GM18858 (cell line): ENCODE measurements around the gene POC1A.
A peak's percentile ranks its signal among the peaks of the same experiment; 100 is the strongest.

Experiments
- ATAC-seq: cut with Tn5 transposase; IDR thresholded peaks from one replicate; pipeline ENCODE4 v1.9.1; 2021; ENCODE audit not compliant: unreplicated experiment

POC1A gene

DNA sequence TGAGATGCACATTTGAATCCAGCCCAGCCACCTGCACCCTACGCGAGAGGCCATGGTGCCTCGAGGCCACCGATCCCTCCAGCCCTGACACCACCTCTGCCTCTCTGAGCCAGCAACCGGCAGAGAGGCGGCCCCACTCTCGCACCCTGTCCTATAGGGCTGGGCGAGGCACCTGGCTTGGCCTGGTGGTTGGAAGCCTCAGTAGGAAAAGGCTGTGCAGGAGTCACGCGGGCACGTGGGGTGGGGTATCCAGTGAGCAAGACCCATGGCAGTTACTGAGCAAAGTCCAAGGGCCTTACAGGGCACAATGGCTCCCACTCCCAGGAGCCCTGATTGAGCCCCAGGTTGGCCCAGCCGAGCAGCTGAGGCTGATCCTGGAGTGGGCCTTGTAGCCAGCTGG lies 85.5 kb downstream of the POC1A start:
- no peak for ATAC-seq

- ATAC-seq, result no peak
Measured at GRCh38 chr3:52068055-52068571, 86.1 kb downstream of the POC1A start.

DNA sequence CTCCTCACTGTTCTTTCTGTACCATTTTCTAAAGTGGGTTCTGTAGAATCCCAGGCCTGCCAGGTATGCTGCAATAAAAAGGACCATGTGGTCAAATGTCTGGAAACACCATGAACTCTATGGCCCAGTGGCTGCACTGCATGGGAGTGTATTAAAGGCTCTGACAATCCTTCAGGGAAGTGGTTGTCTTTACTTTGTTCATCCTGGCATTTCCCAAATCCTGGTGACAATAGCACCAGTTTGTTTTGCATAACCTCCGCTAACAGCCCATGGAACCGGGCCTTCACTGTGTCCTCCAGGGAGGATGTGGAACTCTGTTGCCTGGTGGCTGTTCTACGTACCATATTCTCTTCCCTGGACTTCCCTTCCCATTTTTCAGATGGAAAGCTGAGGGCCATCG lies 86.7 kb downstream of the POC1A start:
- no peak for ATAC-seq

DNA sequence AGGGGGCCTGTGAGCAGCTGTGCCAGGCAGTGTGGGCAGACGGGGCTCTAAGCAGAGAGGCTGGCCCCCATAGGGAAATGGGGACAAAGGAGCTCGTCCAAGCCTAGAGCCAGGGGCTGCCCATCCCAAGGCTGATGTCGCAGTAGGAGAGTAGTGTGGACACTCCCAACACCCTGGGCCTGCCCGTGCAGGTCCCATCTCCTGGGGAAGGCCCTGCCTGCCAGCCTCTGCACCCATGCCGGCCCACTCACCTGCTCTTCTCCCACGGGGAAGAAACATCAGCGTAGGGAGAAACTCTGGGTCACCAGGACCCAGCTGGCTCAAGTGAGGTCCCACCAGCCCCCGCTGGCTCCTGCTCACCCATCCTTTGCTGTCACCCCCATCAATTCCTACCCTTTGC lies 87.2 kb downstream of the POC1A start:
- ATAC-seq, result no peak

DNA sequence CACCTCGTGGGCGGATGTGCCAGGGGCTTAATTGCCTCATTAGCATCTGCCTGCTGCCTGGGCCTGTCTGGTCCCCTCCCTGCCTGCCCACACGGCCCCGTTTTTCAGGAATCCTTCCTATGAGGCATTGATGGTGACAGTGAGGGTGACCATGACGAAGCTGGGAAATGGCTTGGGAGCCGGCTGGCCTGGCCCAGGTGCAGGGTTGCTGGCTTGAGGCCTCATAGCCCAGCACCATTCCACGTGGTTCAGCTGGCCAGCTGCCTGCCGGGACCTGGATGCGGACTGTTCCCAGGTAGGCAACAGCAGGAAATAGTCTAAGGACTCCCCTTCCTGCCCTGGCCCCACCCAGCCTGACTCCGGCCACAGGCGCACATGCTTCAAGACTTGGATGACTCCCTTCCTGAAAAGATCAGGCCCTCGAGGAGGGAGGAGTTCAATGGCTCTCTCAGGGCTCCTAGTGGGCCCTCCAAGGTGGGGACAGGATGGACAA lies 88.9 kb downstream of the POC1A start:
- no peak for ATAC-seq

DNA sequence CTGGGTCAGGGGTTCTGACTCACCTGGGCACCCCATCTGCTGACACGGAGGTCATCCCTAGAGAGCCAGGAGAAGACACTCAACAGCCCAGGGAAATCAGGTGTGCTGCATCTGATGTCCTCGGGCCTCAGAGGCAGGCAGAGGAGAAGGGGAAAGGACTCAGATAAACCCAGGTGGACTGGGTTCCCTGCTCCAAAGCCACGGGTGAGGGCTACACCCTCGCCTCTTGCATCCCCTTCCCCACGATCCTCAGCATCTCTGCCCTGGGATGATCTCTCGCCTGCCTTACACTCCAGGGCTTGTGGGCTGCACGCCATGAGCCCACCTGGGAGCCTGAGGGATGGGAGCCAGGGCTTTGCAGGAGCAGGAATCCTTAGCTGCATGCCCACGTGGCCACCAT lies 89.7 kb downstream of the POC1A start:
- no peak for ATAC-seq

DNA sequence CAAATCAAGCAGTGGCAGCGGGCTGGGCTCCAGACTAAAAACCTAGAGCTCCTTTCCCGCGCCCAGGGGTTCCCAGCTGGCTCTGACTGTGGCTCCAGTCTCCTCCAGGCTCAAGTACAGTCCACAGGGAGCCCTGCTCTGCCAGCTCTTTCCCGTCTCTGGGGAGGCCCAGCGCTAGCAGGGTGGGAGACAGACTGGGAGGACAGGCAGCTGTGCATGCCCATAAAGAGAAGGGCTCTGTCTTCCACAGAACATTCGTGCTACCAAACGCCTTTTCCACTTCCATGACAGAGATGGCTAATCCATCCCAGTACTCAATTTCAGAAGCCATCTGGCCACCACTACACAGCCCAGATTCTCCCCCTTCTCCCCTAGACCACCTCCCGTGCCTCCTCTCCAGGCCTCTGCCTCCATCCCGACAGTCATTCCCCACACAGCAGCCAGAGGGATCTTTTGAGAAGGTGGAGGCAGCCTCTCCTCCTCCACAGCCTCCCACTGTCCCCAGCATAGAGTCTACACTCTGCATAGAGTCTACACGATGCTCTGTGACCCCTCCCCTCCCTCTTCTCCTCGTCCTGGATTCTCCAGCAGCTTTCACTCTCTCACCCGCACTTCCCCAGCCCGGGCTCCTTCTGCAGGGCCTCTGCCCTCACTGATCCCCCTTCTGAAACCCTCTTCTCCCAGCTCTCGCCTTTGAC lies 91.0 kb downstream of the POC1A start:
- no peak for ATAC-seq

DNA sequence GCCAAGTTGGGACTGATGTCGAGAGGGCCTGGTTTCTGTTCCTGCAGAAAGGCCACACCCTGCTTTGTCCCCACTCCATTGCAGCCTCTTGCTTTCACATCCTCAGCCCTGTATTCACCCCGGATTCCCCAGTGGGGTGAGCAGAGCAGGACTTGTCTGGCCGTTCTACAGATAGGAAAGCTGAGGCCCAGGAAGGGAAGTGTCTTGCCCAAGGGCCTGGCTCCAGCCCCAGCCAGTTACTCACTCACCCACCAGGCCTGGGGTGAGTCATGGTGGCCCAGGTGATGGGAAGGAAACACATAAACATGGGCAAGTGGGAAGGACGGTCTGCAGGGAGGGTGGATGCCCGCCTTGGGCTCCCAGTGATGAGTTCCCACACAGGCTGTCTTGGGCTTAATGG lies 91.7 kb downstream of the POC1A start:
- no peak for ATAC-seq

DNA sequence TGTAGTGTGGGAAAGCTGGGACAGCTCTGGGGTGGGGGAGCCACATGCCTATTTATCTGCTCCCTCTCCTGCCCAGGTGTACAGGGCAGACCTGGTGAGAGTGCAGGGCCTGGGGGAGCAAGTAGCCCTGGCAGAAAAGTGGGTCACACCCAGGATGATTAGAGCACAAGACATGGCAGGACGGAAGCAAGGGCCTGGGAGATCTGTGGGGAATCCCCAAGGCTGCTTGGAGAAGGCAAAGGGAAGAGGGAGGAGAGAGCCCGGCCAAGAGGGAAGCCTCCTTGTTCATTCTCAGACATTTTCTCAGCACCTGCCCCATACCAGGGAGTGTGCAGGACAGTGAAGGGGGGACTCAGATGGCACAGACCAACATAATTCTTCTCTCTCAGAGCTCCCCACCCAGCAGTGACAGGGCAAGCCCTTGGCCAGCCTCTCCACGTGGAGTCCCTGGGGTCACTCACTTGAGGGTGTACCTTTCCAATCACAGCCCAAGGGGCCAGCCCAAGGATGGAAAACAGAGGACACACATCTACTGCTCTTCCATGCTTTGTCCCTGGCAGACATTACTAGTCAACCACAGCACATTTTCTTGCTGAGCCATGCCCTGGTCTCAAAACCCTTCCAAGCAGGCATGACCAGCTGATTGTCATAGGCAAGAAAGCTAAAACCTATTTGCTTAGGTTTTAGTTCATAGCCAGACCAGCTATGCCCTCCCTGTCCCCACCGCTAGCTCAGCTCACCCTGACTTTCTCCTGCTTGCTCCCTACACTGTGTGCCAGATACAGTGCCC lies 92.9 kb downstream of the POC1A start:
- no peak for ATAC-seq

- no peak for ATAC-seq
Measured at GRCh38 chr3:52059781-52060180, 94.4 kb downstream of the POC1A start.

GRCh38 chr3:52057812-52058495 lies 96.3 kb downstream of the POC1A start:
- no peak for ATAC-seq

GRCh38 chr3:52056968-52057811 lies 97.0 kb downstream of the POC1A start:
- ATAC-seq, result peak; percentile 69

DNA sequence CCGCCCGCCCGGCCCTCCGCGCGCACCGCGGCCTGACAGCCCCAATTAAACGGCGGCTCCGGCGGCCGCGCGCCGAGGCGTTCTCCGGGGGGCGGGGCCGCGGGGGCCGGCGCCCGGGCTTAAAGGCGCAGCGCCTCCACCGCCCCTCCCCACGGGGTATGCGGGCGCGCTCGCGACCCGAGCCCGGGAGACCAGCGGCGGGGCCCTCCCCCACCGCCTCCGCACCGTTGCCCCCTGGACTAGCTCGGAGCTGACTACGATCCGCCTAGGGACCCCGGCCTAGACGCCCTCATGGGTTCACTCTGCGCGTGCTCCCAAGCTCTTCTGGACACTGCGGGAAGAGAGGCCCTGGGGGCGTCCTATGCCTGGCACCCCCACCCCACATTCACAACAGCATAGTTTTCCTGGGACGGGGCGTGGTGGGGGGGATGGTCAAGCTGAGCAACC lies 97.7 kb downstream of the POC1A start, which contains the start of gene DUSP7:
Gene DUSP7 (minus strand): TSS at position 51 of the 447 bp plus-strand sequence. CDS start 205 bp downstream, outside the sequence.
- no peak for ATAC-seq

DNA sequence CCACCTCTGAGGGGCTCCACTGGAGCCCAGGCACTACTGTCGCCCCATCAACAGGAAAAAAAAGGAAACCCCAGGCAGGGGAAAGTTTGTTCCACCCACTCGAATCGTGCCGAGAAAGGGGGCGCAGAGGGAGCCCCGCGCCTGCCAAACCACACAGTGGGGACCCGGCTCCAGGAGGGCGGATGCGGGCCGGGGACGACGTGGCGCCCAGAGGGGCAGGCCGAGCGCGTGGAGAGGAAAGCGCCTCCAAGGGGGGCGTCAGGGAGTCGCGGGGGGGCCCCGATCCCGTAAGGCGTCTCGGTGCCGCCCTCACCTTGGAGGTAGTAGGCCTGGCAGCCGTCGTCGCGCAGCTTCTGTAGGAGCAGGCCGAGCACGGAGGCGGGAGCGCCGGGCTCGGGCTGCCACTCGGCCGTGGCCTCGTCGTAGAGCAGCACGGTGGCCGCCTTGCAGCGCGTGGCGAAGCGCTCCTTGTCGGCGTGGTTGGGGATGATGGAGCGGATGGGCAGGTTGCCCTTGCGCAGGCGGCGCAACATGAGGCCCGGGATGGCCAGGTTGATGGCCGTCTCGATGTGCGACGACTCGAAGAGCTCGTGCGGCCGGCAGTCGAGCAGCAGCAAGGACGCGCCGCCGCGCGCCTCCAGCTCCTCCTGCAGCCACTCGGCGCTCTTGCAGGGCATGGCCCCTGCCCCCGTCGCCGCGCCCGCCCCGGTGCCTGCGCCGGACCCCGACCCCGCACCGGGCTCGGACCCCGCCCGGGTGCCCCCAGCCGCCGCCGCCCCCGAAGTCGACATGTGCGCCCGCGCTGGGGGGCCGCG lies 98.5 kb downstream of the POC1A start:
- no peak for ATAC-seq

DNA sequence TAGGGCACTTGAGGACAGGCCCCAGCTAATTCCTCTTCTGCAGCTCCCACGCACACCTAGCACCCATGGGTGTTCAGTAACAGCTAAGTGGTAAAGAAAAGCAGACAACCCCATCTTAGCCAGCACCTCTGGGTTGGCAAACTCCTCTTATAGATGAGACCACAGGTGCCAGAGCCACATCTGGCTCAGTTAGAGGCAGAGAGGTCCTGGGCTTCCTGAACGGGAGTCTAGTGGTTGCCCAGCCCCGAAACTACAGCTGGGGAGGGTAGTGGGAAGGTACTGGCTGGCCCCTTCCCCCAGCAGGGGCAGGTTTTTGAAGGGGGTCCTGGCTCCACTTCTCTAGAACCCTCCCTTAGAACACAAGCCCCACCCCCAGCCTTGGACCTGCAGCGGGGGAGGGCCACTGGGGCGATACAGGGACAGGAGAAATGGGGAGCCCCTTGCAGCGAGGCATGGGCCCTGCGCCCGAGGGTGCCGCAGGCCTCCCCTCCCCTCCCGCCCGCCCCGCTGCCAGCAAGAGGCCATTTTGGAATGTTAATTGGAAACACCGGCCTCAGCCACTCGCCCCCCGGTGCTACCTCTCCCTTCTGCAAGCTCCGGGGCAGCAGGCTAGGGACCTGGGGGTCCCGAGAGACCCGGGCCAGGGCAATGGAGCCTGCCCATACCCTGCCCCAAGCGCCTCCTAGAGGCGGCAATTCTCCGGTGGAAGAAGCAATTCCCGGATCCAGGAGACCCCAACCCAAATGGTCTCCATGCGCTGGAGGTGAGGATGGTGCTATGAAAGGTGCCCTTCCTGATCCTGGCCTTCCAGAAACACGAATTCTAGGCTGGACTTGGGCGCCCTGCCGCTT lies 99.3 kb downstream of the POC1A start:
- ATAC-seq, result no peak

DNA sequence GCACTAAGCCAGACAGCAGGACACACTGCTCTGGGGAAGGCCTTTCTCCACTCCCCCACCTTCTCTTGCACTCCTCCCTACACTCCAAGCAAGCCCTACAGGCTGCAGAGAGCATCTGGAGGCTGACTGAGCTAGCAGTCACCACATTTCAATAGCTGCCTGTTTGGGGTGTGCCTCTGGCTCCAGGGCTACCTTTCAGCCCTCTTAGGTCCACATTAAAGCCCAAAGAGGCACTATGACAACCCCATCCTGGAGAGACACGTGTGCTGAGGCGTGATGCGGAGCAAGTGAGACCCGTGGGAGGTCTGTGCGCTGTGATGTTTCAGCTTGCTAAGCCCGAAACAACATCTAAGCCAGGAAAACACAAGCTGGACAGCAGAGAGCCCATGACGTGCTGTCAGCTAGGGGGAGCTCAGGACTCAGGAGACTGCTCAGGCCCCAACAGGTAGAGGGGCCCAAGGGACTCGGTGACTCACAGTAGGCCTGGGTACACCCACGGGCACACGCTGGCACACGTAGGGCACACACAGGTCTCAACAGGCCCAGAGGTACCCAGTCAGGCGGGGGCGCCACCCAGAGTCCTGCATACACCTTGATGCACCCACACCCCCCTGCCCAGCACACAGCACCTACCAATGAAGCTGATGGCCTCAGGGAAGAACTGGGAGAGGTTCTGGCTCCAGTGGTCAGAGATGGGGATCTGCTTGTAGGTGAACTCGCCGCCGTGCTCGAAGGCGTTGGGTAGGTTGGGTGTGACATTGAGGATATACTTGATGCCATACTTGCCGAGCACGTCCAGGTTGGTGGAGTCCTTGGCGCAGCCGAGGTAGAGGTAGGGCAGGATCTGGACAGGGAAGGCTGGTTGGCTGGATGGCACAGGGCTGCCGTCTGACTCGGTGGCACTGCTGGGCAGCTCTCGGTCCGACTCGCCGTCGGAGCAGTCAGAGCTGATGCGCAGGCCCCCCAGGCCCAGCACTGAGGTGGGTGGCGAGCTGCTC lies 100.6 kb downstream of the POC1A start:
- ATAC-seq, result no peak

DNA sequence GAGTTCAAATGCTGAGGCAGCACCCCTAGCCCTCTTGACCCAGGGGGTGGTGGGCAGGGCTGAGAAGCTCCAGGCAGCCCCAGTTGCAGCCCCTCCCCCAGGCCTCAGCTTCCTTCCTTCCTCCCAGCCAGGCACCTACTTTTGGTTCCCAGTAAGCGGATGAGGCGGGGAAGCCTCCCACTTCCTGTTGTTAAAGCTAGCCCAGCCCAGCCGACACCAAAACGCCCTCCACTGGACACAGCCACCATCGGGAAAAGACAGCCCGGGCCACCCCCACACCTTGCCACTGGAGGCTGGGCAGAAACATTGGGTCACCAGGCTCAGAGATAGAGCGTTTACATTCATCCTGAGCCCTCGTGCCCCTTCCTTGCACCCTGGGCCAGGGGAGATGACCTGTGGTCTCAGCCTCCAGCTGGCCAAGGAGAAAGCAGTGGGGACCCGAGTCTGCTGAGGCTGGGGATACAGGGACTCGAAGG lies 101.4 kb downstream of the POC1A start:
- ATAC-seq, result no peak
